Mucosa of rectum (tissue), 2 donors: Measurements from ENCODE around the gene TSR3.
"Not testable (repeated sequence)": the region's sequence is repeated elsewhere in the genome, so short reads cannot be mapped to it uniquely, and the experiment has no call there.

Experiments
- H3K27ac ChIP-seq, 2 donors: one replicate each; pipeline ENCODE4 v1.7.0; 2013; ENCODE audit warnings: inconsistent platforms in 2 of 2, low read depth in 2 of 2, low read length in 2 of 2
- H3K27me3 ChIP-seq, 2 donors: one replicate each; pipeline ENCODE4 v1.7.0; 2013; ENCODE audit warnings: low read length in 2 of 2; ENCODE audit not compliant: control insufficient read depth in 2 of 2, insufficient read depth in 2 of 2
- H3K36me3 ChIP-seq, 2 donors: one replicate each; pipeline ENCODE4 v1.7.0; 2013; ENCODE audit warnings: low read length in 2 of 2; ENCODE audit not compliant: control insufficient read depth in 2 of 2, insufficient read depth in 2 of 2
- H3K4me1 ChIP-seq, 2 donors: one replicate each; pipeline ENCODE4 v1.7.0; 2013; ENCODE audit warnings: low read length in 2 of 2, mild to moderate bottlenecking in 1 of 2; ENCODE audit not compliant: control insufficient read depth in 2 of 2, insufficient read depth in 2 of 2
- H3K4me3 ChIP-seq, 2 donors: one replicate each; pipeline ENCODE4 v1.7.0; 2013; ENCODE audit warnings: low read length in 2 of 2
- H3K9ac ChIP-seq, 2 donors: one replicate each; pipeline ENCODE4 v1.7.0; 2013; ENCODE audit warnings: low read length in 2 of 2, low read depth in 1 of 2, mild to moderate bottlenecking in 1 of 2
- H3K9me3 ChIP-seq, 2 donors: one replicate each; pipeline ENCODE4 v1.7.0; 2013; ENCODE audit warnings: low read length in 2 of 2; ENCODE audit not compliant: control insufficient read depth in 2 of 2
- donor health status: healthy.
- donor health status: Normal muscosa, but diverticular disease.

Gene TSR3

GRCh38 chr16:1331712-1332617 lies 19.7 kb downstream of the TSR3 start:
- peak overlapping the region; percentile 14 to 23 for H3K9ac ChIP-seq
- H3K9me3 ChIP-seq, result no peaks in the 10 kb centered on the region
- peak overlapping the region; percentile 46 to 56 for H3K27ac ChIP-seq
- peak overlapping the region; percentile 29 to 66 for H3K4me3 ChIP-seq
- peaks cover 12 to 27% of the 10 kb centered on the region in 2 donors for H3K27me3 ChIP-seq
- peaks cover 14 to 20% of the 10 kb centered on the region in 2 donors for H3K4me1 ChIP-seq
- no peaks in the 10 kb centered on the region for H3K36me3 ChIP-seq

GRCh38 chr16:1330931-1331711 lies 20.6 kb downstream of the TSR3 start:
- Histone ChIP-seq H3K27me3 (peaks cover 9 to 19% of the 10 kb centered on the region in 2 donors), H3K4me3 (peak overlapping the region; percentile 10 to 66), H3K9me3 (no peaks in the 10 kb centered on the region), H3K9ac (peak overlapping the region in 1 of 2 donors; percentile 13), H3K27ac (peak overlapping the region; percentile 38 to 56), H3K4me1 (peaks cover 14 to 20% of the 10 kb centered on the region in 2 donors), H3K36me3 (no peaks in the 10 kb centered on the region)

GRCh38 chr16:1330260-1330914 lies 21.3 kb downstream of the TSR3 start:
- Histone ChIP-seq H3K36me3 (no peaks in the 10 kb centered on the region), H3K4me3 (no peak overlapping the region), H3K4me1 (peaks cover 14 to 20% of the 10 kb centered on the region in 2 donors), H3K27me3 (peaks cover 7 to 12% of the 10 kb centered on the region in 2 donors), H3K27ac (no peak overlapping the region), H3K9ac (no peak overlapping the region), H3K9me3 (no peaks in the 10 kb centered on the region)

- not testable (repeated sequence) for H3K27me3 ChIP-seq, H3K4me3 ChIP-seq, H3K27ac ChIP-seq, H3K9ac ChIP-seq, H3K9me3 ChIP-seq
- H3K36me3 ChIP-seq, result peaks cover 7 to 11% of the 10 kb centered on the region in 2 donors
- H3K4me1 ChIP-seq, result peaks cover 14 to 20% of the 10 kb centered on the region in 2 donors
Measured at GRCh38 chr16:1328961-1329360, 22.7 kb downstream of the TSR3 start.

- H3K9me3 ChIP-seq, H3K27ac ChIP-seq: not testable (repeated sequence)
Measured at GRCh38 chr16:1328136-1328535, 23.5 kb downstream of the TSR3 start.

GRCh38 chr16:1327619-1327947 lies 24.1 kb downstream of the TSR3 start:
- Histone ChIP-seq H3K9ac (no peak overlapping the region), H3K36me3 (peaks cover 10 to 15% of the 10 kb centered on the region in 2 donors), H3K4me1 (peaks cover 11 to 14% of the 10 kb centered on the region in 2 donors), H3K27me3 (no peaks in the 10 kb centered on the region), H3K9me3 (no peaks in the 10 kb centered on the region), H3K27ac (no peak overlapping the region), H3K4me3 (no peak overlapping the region)

More at GRCh38 chr16:1328136-1328535, 23.5 kb downstream of the TSR3 start:
- peaks cover 14 to 19% of the 10 kb centered on the region in 2 donors for H3K4me1 ChIP-seq
- H3K27me3 ChIP-seq, H3K9ac ChIP-seq, H3K4me3 ChIP-seq: not testable (repeated sequence)
- peaks cover 10 to 15% of the 10 kb centered on the region in 2 donors for H3K36me3 ChIP-seq

GRCh38 chr16:1326946-1327618 lies 24.6 kb downstream of the TSR3 start:
- no peak overlapping the region for H3K9ac ChIP-seq
- no peaks in the 10 kb centered on the region for H3K9me3 ChIP-seq
- H3K36me3 ChIP-seq, result peaks cover 10 to 15% of the 10 kb centered on the region in 2 donors
- peak overlapping the region in 1 of 2 donors; percentile 32 for H3K27ac ChIP-seq
- H3K4me1 ChIP-seq, result peaks cover 9 to 10% of the 10 kb centered on the region in 2 donors
- no peaks in the 10 kb centered on the region for H3K27me3 ChIP-seq
- no peak overlapping the region for H3K4me3 ChIP-seq

GRCh38 chr16:1326391-1326790 lies 25.3 kb downstream of the TSR3 start:
- Histone ChIP-seq H3K36me3 (peaks cover 10 to 20% of the 10 kb centered on the region in 2 donors), H3K9ac (no peak overlapping the region), H3K4me1 (peaks cover 2 to 3% of the 10 kb centered on the region in 2 donors), H3K27ac (no peak overlapping the region), H3K9me3 (no peaks in the 10 kb centered on the region), H3K27me3 (no peaks in the 10 kb centered on the region), H3K4me3 (no peak overlapping the region)

- H3K9ac ChIP-seq, result no peak overlapping the region
- H3K27ac ChIP-seq, result no peak overlapping the region
- H3K4me3 ChIP-seq, result no peak overlapping the region
- no peaks in the 10 kb centered on the region for H3K9me3 ChIP-seq
- H3K36me3 ChIP-seq, result peaks cover 12 to 21% of the 10 kb centered on the region in 2 donors
- no peaks in the 10 kb centered on the region for H3K4me1 ChIP-seq
- no peaks in the 10 kb centered on the region for H3K27me3 ChIP-seq
Measured at GRCh38 chr16:1325673-1326371, 25.9 kb downstream of the TSR3 start.
